ENCODE results near the gene FAM25A.
"Not testable (repeated sequence)": the region's sequence is repeated elsewhere in the genome, so short reads cannot be mapped to it uniquely, and the experiment has no call there.

The FAM25A gene

GRCh38 chr10:87013528-87013927, 6.6 kb upstream of the FAM25A start:
- not testable (repeated sequence) for DNase-seq (ENCODE audit: low spot score)

- DNase-seq (ENCODE audit: low spot score): not testable (repeated sequence)
These were observed 4.9 kb upstream of the FAM25A start for GRCh38 chr10:87014986-87015716.

- DNase-seq (ENCODE audit: low spot score): not testable (repeated sequence)
These were observed 2.0 kb upstream of the FAM25A start for GRCh38 chr10:87018127-87018526.

- DNase-seq (ENCODE audit: low spot score): not testable (repeated sequence)
These were observed 1.0 kb upstream of the FAM25A start for GRCh38 chr10:87019066-87019465.

GRCh38 chr10:87019504-87019903, 590 bp upstream of the FAM25A start:
- not testable (repeated sequence) for DNase-seq (ENCODE audit: low spot score)

- DNase-seq (ENCODE audit: low spot score): peak; percentile 46
These were observed 5.3 kb downstream of the FAM25A start for GRCh38 chr10:87025285-87025958.

GRCh38 chr10:87026747-87027508, 6.8 kb downstream of the FAM25A start:
- DNase-seq (ENCODE audit: low spot score): not testable (repeated sequence)

GRCh38 chr10:87030419-87030818, 10.3 kb downstream of the FAM25A start:
- not testable (repeated sequence) for DNase-seq (ENCODE audit: low spot score)

- DNase-seq (ENCODE audit: low spot score): no peak
These were observed 11.0 kb downstream of the FAM25A start for GRCh38 chr10:87030912-87031635.

- DNase-seq (ENCODE audit: low spot score): no peak
These were observed 16.5 kb downstream of the FAM25A start for GRCh38 chr10:87036623-87037022.

GRCh38 chr10:87038286-87038717, 18.2 kb downstream of the FAM25A start:
- no peak for DNase-seq (ENCODE audit: low spot score)

- no peak for DNase-seq (ENCODE audit: low spot score)
These were observed 18.7 kb downstream of the FAM25A start for GRCh38 chr10:87038786-87039185.

GRCh38 chr10:87043579-87043978, 23.5 kb downstream of the FAM25A start:
- not testable (repeated sequence) for DNase-seq (ENCODE audit: low spot score)

- DNase-seq (ENCODE audit: low spot score): no peak
These were observed 25.4 kb downstream of the FAM25A start for GRCh38 chr10:87045434-87045938.

GRCh38 chr10:87053111-87053510, 33.0 kb downstream of the FAM25A start:
- DNase-seq (ENCODE audit: low spot score): no peak

GRCh38 chr10:87053577-87054181, 33.6 kb downstream of the FAM25A start:
- no peak for DNase-seq (ENCODE audit: low spot score)

- peak; percentile 13 for DNase-seq (ENCODE audit: low spot score)
These were observed 34.5 kb downstream of the FAM25A start for GRCh38 chr10:87054373-87055295.

GRCh38 chr10:87058171-87058570, 38.1 kb downstream of the FAM25A start:
- DNase-seq (ENCODE audit: low spot score): no peak

- no peak for DNase-seq (ENCODE audit: low spot score)
These were observed 39.3 kb downstream of the FAM25A start for GRCh38 chr10:87059401-87059800.

- no peak for DNase-seq (ENCODE audit: low spot score)
These were observed 40.3 kb downstream of the FAM25A start for GRCh38 chr10:87060280-87060928.

Measured in kidney capillary endothelial cell (primary cell).